ENCODE data around the gene RAB4B.
"Not testable (repeated sequence)": the region's sequence is repeated elsewhere in the genome, so short reads cannot be mapped to it uniquely, and the experiment has no call there.

The RAB4B gene

GRCh38 chr19:40777937-40778705, at the start of gene RAB4B:
Gene RAB4B (plus strand): TSS chr19:40778247. CDS start chr19:40778376, 129 bp downstream.
- DNase-seq = peak; percentile 91 to 98

- not testable (repeated sequence) for DNase-seq
Observed at GRCh38 chr19:40730065-40730464, 48.0 kb upstream of the RAB4B start.

GRCh38 chr19:40732304-40732703, 45.7 kb upstream of the RAB4B start:
- not testable (repeated sequence) for DNase-seq

GRCh38 chr19:40733149-40733548, 44.9 kb upstream of the RAB4B start:
- DNase-seq = no peak

- DNase-seq = no peak
Observed at GRCh38 chr19:40735013-40735771, 42.9 kb upstream of the RAB4B start.

- no peak for DNase-seq
Observed at GRCh38 chr19:40736661-40737060, 41.4 kb upstream of the RAB4B start.

- no peak for DNase-seq
Observed at GRCh38 chr19:40737102-40737644, 40.9 kb upstream of the RAB4B start.

GRCh38 chr19:40739030-40739839, 38.8 kb upstream of the RAB4B start:
- DNase-seq = no peak

GRCh38 chr19:40739871-40740703, 38.0 kb upstream of the RAB4B start:
- DNase-seq = no peak

GRCh38 chr19:40740747-40741146, 37.3 kb upstream of the RAB4B start:
- DNase-seq = no peak

GRCh38 chr19:40741527-40742390, 36.3 kb upstream of the RAB4B start:
- no peak for DNase-seq

- DNase-seq = no peak
Observed at GRCh38 chr19:40742477-40742876, 35.6 kb upstream of the RAB4B start.

GRCh38 chr19:40742886-40743285, 35.2 kb upstream of the RAB4B start:
- no peak for DNase-seq

GRCh38 chr19:40743926-40744325, 34.1 kb upstream of the RAB4B start:
- no peak for DNase-seq

GRCh38 chr19:40744554-40745401, 33.3 kb upstream of the RAB4B start:
- DNase-seq = no peak

GRCh38 chr19:40745402-40745780, 32.7 kb upstream of the RAB4B start:
- DNase-seq = no peak

- no peak for DNase-seq
Observed at GRCh38 chr19:40747536-40747935, 30.5 kb upstream of the RAB4B start.

GRCh38 chr19:40750058-40750873, 27.8 kb upstream of the RAB4B start, which contains the start of gene ACTMAP:
Gene ACTMAP (minus strand): TSS chr19:40750477. CDS start chr19:40749803, 674 bp downstream.
- DNase-seq = peak; percentile 92 to 98
